ENCODE data around the gene PTPN3.

Gene PTPN3

GRCh38 chr9:109451311-109452025, 46.6 kb downstream of the PTPN3 start:
- no peak for DNase-seq (ENCODE audit: low spot score)

- no peak for DNase-seq (ENCODE audit: low spot score)
Observed at GRCh38 chr9:109450346-109450745, 47.8 kb downstream of the PTPN3 start.

GRCh38 chr9:109449036-109449798, 48.9 kb downstream of the PTPN3 start:
- no peak for DNase-seq (ENCODE audit: low spot score)

- DNase-seq (ENCODE audit: low spot score), result no peak
Observed at GRCh38 chr9:109448223-109448622, 49.9 kb downstream of the PTPN3 start.

- no peak for DNase-seq (ENCODE audit: low spot score)
Observed at GRCh38 chr9:109447329-109448076, 50.6 kb downstream of the PTPN3 start.

GRCh38 chr9:109444771-109445320, 53.3 kb downstream of the PTPN3 start:
- no peak for DNase-seq (ENCODE audit: low spot score)

- DNase-seq (ENCODE audit: low spot score), result peak; percentile 38
Observed at GRCh38 chr9:109442716-109443115, 55.4 kb downstream of the PTPN3 start.

GRCh38 chr9:109441296-109441695, 56.8 kb downstream of the PTPN3 start:
- DNase-seq (ENCODE audit: low spot score), result no peak

- DNase-seq (ENCODE audit: low spot score), result peak; percentile 58
Observed at GRCh38 chr9:109440797-109441287, 57.3 kb downstream of the PTPN3 start.

- no peak for DNase-seq (ENCODE audit: low spot score)
Observed at GRCh38 chr9:109440117-109440515, 58.0 kb downstream of the PTPN3 start.

GRCh38 chr9:109439378-109440116, 58.6 kb downstream of the PTPN3 start:
- no peak for DNase-seq (ENCODE audit: low spot score)

GRCh38 chr9:109437286-109437685, 60.8 kb downstream of the PTPN3 start:
- no peak for DNase-seq (ENCODE audit: low spot score)

- no peak for DNase-seq (ENCODE audit: low spot score)
Observed at GRCh38 chr9:109436071-109436470, 62.0 kb downstream of the PTPN3 start.

GRCh38 chr9:109433476-109433875, 64.6 kb downstream of the PTPN3 start:
- no peak for DNase-seq (ENCODE audit: low spot score)

- no peak for DNase-seq (ENCODE audit: low spot score)
Observed at GRCh38 chr9:109430231-109430630, 67.9 kb downstream of the PTPN3 start.

GRCh38 chr9:109428854-109429253, 69.3 kb downstream of the PTPN3 start:
- DNase-seq (ENCODE audit: low spot score), result no peak

GRCh38 chr9:109427886-109428285, 70.2 kb downstream of the PTPN3 start:
- DNase-seq (ENCODE audit: low spot score), result no peak

GRCh38 chr9:109426626-109427402, 71.3 kb downstream of the PTPN3 start:
- DNase-seq (ENCODE audit: low spot score), result no peak

- no peak for DNase-seq (ENCODE audit: low spot score)
Observed at GRCh38 chr9:109424618-109425017, 73.5 kb downstream of the PTPN3 start.

GRCh38 chr9:109423877-109424276, 74.2 kb downstream of the PTPN3 start:
- no peak for DNase-seq (ENCODE audit: low spot score)

- no peak for DNase-seq (ENCODE audit: low spot score)
Observed at GRCh38 chr9:109422641-109423040, 75.5 kb downstream of the PTPN3 start.

Measured in LoVo (cell line).